ENCODE data around the gene SV2B.

SV2B gene

DNA sequence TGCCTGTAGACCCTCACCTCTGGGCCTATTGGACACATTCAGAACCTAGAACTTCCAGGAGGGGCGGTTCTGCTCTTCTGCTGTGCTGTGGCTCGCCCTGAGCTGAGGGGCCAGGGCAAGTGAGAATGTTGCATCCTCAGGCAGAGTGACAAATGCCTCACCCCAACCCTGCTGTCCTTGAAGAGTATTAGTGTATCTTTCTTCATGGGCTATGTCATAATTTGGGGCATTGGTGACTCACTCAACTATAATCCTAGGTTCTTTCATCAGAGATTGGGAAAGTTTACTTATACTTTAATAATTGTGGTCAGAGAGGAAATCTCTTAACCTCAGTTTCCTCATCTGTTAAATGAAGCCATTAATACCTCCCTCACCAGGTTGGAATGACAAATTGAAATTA is 143.8 kb downstream of the SV2B start:
- no peak for DNase-seq

DNA sequence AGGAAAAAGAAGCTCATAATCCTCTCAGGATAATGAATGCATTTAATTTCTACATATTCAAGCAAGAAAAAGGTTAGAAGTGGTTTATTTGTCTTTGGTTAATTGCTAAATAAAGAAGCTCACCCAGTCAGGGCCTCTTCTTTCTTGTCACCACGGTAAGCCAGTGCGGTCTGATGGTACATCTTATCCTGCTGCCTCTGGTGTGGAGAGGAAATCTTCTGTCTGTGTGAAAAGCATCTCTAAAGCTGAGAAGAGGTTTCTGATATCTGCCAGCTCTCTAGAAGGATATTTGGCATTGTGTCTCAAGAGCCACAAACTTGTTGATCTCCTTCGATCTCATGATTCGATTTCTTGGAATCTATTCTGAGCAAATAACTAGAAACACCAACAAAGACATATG is 144.9 kb downstream of the SV2B start:
- no peak for DNase-seq

DNA sequence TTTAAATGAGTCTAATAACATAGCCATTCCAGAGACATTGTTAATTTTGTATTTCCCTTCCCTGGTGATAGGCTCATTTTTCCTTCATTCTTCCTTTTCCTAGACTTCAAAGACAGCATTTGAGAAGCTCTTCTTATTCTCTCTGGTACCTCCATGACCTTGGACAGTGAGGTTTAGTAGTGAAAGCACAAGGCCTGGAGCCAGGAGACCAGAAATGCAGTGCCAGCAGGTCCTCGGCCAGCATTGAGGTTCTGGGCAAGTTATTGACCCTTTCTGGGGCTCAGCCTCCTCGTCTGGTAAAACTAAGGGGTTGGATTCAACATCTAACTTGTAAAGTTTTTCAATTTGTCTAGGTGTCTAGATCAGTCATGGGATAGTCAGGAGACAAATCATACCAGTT is 146.9 kb downstream of the SV2B start:
- no peak for DNase-seq

DNA sequence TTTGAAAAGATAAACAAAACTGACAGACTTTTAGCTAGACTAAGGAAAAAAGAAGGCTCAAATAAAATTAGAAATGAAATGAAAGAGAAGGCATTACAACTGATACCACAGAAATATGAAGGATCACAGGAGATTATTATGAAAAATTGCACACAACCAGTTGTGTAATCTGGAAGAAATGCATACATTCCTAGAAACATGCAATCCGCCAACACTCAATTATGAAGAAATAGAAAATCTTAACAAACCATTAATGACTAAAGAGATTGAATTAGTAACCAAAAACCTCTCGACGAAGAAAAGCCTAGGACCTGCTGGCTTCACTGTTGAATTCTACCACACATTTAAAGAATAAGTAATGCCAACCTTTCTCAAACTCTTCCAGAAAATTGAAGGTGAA is 149.5 kb downstream of the SV2B start:
- no peak for DNase-seq

DNA sequence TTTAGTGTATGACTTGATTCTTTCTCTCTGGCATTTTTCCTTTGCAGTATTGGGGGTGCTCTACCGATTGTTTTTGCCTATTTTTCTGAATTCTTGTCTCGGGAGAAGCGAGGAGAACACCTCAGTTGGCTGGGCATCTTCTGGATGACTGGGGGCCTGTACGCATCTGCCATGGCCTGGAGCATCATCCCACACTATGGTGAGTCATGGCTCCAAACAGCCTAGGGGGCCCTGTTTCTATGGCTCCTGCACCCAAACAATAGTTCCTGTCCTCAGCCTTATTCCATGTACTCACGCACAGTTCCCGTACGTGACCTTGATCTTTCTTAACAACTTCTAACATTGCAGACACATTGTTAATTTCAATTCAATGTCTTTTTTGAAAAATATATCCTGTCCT is 152.3 kb downstream of the SV2B start:
- no peak for DNase-seq

DNA sequence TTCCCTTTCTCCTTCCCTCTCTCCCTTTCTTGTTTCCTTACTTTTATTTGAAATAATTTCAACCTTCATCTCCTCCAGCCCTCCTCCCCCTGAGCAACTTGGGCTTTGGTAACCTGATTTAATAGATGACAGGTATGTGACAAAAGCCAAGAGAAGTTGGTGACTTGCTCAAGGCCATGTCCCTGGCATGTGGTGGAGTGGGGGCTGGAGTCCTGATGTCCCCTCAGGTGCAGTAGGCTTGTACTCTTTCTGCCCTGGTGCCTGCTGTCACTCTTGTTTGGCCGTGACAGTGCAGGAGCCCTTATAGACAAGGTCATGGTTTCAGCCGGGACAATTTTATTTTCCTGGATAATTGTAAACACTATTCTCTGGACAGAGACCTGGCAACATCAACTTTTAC is 152.7 kb downstream of the SV2B start:
- DNase-seq: no peak

DNA sequence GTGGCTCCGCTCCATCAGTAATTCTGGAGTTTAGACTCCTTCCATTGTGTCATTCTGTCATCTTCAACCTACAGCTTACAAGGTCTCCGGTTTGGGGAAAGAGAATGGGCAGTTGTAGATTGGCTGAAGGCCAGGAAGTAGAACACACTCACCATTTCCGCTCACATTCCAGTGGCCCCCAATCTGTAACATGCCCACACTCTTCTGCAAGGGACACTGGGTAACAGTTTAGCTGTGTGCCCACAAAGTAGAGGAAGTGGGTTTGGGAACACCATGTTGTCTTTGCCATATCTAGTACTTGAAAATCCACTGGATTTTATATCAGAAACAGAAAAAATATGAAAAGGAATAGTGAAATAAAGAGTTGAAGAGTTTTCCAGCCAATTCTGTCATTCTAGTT is 153.5 kb downstream of the SV2B start:
- DNase-seq: no peak

DNA sequence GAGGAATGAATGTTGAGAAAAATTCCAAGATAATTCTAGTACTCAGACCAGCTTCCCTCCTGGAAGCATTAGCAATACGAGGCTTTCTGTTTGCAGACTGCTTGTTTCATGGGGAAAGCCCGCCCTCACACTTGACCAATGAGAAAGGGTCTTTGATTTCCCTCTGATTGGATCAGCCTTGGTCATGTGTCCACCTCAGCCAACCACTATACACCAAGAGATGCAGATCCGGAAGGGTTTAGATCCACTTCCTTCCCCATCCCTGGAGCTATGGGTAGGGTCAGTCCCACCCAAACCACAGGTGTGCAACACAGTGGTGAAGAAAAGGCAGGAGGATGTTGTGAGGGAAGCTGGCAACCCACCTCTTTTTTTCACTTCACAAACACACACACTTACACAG is 154.7 kb downstream of the SV2B start:
- DNase-seq: no peak

DNA sequence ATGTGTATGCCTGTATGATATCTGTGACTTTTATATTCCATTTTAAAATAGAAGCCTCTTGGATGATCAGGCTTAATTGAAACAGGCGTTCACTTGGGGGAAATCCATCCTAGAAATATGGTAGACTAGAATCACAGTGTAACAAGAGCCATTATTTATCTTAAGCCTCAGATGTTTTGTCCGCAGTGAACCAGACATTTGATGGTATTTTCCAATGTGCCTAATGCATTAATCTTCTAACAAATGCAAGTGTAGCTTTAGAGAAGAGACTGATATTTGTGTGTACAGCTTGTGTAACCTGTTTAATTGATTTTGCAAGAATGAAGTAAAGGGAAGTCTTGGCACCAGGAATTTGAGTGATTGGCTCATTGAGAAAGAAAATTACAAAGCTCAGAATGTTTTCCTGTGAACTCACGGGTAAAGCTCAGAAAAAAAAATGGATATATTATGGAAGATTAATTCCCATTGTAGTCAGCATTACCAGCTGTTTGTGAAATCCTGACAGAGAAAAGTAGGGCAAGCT is 155.7 kb downstream of the SV2B start:
- DNase-seq: no peak

DNA sequence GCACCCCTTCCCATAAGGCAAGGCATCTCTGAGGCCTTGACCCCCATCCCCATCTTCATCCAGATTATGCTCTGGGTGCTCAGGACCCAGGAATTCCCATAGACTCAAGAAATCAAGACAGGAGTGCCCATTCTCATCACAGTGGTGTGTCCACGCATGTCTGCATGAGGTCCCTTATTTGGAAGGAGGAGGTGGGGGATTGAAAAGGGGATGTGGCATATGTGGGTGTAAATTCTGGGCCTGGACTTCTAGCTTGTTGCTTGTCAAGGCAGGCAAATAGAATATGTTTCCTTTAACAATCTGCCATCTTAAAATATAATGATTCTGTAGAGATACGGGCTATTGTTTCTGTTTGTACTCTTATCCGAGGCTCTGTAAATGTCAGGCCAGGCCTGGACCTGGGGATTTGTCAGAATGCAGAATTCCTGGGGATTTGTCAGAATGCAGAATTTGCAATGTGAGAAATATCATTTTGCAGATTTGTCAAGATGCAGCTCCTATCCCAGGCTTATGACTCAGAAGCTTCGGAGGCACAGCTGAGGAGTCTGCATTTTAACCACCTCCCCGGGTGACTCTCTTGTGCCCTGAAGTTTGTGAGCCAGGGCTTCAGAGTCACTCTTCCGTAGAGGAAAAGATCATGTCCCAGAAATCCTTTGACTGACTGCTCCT is 157.8 kb downstream of the SV2B start:
- no peak for DNase-seq

DNA sequence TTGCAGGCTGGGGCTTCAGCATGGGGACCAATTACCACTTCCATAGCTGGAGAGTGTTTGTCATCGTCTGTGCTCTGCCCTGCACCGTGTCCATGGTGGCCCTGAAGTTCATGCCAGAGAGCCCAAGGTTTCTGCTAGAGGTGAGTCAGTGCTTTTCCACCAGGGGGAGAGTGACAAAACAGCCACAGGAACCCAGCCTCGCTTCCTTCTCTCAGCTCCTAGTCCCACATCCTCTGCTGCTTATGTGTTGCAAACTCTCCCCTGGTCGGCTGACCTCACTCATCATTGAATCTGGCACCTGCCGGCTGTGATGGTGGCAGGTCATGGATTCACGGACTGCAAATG is 158.3 kb downstream of the SV2B start:
- no peak for DNase-seq

DNA sequence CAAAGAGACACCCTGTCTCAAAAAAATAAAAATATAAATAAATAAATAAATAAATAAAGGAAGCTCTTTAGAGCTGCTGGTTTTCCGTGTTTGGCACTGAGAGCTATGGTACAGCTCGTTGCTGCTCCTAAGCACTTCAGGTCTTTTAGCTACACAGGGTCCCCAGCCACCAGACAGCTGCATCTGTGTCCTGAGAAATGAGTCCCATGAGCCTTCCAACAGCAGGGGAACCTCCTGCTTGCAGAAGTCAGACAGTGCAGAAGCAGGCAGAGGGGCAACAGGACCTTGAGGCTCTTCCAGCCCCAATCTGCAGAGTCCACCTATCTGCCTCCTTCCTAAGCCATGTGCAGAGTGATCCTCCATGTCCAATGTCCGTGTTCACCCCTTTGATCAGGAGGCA is 159.0 kb downstream of the SV2B start:
- DNase-seq: no peak

DNA sequence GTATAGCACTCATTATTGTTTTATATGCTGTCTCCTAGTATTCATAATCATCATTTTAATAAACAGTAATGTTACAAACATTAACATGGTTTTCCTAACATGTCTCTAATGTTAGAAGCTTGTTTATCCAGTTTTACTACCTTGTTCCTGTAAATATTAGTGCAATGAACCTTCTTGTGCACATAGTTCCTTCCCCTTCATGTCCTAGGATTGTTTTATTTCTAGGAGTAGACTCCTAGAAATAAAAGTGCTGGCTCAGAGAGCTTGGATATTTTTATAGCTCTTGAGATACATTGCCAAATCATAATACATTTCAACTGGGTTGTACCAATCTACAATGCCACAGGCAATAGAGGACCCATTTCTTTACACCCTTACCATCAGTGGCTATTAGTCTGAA is 161.3 kb downstream of the SV2B start:
- DNase-seq: no peak

DNA sequence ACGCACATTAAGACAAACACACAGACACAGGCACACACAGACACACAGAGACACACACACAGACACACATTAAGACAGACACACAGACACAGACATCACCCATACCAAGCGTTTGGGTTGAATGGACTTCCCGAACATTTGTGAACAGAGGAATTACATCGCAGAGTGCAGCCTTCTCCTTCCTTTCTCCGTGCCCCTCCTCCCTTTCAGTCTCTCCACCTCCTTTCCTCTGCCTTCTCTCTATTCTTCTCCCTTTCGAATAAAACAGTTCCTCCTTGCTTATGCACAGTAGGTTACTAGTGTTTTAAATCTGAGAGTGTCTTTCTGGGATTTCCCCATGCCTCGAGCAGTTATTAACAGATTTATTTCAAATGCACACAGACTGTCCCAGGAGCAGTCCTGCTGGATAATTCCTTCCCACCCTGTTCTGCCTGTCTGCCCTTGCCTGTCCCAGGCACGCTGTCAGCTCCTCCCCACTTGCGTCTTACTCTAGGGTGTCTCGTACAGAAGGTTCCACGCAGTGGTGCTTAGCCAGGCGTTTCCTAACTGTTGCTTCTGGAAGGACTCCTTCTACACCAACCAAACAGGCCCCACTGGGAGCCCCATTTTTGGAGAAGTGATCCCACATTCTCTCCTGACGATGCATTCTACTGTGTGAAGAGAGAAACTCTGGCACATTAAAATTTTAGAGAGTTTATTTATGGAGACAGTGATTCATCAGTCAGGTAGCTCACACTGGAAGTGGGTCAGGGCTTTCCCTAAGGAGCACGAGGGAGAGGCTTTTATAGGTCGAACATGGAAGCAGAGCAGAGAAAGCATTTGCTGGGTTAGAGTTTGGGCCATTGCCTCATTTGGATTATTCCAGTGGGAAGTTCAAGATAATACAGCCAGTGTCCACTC is 163.8 kb downstream of the SV2B start:
- DNase-seq: no peak

DNA sequence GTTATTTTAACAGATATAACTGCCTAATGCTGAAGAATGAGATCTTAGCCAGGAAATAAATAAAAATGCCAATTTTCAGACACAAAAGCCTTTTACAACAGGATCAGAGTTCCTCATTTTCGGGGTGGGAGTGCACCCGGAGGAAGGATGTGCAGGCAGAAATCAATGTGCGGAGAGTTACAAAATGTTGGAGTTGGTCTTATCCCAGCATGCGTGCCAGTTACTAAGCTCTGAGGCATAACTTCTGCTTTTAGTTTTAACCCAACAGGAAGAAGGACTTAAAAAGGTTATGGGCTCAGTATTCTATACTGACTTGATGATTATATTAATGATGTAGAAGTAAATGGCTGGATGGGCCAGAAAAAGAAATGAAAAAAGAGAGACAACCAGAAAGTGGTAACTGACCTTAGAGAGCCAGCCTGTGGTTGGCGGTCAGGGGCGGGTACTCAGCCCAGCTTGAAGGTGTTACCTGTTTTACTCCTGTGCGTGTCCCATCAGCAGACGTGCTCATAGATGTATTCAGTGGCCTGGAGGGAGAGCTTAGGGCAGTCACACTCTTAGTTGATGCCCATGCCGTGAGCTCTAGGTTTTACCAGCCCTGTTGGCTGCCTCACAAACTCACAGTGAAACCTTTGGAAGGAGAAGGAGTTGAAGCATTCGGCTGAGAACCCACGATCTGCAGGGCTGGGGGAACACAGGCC is 164.7 kb downstream of the SV2B start:
- DNase-seq: no peak

DNA sequence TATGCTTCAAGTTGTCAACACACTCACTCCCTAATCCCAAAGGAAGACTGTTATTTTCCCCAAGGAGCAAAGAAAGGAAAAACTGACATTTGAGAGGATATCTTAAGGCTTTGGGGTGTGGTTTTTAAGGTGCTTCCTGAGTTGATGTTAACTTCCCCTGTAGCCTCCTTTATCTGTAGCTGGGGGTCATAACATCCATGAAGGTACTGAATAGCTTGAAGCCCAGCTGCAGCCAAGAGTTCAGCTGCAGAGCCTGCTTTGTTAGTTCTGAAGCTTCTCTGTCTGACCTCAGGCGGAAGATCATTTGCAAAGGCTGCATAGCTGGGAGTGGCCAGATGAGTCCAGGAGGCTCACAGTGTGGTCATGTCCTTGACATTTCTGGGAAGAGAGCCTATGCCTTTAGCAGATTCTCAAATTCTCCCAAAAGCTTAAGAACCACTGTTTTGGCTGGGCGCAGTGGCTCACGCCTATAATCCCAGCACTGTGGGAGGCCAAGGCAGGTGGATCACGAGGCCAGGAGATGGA is 165.4 kb downstream of the SV2B start:
- DNase-seq: no peak

DNA sequence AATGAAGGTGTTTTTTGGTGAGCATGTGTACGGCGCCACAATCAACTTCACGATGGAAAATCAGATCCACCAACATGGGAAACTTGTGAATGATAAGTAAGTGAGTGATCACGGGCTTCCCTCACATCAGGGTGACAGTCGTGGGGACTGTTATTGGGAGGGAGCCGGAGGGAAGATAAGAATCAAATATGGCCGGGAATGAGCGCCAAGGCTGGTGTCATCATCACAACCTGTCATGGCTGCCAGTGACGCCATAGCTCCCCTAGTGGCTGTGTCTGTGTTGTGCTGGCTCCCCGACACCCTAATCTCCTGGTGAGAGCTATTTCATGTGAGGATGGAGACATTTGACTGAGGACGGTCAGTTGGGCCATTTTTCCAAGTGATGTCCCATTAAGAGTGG is 168.5 kb downstream of the SV2B start:
- no peak for DNase-seq

DNA sequence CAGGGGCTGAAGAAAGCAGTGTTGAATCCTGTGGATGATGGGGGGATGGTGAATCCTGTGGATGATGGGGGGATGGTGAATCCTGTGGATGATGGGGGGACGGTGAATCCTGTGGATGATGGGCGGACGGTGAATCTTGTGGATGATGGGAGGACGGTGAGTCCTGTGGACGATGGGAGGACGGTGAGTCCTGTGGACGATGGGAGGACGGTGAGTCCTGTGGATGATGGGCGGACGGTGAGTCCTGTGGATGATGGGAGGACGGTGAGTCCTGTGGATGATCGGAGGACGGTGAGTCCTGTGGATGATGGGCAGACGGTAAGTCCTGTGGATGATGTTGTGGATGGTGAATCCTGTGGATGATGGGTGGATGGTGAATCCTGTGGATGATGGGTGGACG is 170.7 kb downstream of the SV2B start:
- DNase-seq: no peak

DNA sequence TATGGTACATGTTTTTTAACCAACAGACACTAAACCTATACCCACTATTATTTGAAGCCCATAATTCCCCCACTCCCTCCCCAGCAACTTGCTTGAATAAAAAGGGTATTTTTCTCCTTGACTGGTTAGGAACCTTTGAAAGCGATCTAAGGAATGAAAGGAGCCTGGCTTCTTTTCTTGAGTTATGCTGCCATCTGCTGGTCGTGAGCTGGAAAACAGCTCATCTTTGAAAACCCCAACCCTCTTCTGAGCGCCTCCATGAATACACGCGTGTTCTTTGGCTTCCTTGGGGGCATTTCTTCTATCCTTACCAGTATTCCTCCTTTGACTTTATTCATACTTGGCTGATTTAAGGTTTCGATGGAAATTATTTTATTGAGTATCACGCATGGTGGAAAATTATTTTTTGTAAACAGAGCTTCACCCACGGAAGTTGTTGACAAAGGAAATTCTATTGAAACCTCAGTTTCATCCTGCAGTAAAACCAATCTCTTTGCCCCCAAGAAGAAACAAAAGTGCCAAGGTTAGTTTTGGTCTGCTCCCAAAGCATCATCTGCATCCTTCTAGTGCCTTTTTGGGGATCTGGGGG is 171.6 kb downstream of the SV2B start:
- peak; percentile 57 for DNase-seq

DNA sequence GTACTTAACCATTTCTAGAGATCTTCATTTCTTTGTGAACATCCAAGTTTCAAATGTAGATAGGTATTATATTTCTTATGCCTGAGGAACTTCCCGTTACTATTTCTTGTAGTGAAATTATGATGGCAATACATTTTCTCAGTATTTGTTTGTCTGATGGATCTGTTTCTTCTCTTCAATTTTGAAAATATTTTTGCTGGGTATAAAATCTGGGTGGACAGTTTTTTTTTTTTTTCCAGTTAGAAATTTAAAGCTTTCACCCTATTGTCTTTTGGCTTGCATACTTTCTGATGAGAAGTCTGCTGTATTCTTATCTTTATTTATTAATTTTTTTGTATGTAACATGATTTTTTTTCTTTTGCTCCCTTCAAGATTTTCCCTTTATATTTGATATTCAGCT is 175.8 kb downstream of the SV2B start:
- no peak for DNase-seq

DNA sequence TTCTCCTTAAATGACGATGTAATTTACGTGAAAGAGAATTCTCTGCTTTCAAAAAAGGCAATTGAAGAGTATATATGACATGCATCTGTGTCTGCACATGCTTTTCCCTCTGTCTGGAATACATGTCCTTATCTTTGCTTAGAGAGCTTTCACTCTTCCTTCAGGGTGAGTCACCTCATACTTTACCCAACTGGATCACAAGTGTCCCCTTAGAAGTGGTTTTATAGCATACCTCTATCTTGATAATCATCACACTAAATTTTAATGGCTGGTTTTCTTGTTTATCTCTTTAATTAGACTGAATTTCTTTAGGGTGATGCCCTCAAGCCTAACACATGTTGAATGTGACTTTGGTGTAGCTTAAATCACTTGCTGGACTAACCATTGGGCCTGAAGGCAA is 178.9 kb downstream of the SV2B start:
- no peak for DNase-seq

DNA sequence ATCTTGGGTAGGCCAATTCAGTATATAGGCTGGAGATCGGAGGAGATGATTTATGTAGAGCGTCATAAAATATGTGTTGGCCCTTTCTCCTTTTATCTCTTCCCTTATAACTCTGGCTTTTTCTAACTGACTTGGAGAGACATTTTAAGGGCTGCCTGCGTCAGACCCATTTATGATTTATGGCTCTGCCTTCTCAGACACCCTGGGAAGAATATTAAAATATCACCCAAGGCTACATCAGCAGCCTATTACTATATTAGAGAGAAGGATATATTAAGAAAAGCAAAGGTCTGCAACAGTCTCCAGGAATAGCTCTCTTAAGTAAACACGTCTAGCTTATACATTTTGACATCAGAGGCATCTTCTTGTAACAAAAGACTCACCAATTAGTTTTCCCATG is 179.4 kb downstream of the SV2B start:
- DNase-seq: no peak

DNA sequence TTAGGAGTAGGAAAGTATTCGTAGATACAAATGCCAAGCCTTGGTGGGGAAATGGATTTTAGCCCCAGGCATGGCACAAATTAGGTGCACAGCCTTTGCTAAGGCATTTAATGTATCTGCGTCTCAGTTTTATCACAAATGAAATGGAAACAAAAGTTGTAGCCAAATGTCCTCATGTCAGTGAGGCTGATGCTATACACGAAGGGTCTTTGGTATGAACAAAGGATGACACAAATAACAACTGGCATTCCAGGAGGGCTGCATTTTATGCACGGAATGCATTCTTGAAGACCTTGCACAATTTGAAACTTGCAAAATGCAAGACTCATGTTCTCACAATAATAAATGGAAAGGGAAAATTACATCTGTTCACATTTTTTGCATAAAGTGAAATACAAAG is 181.9 kb downstream of the SV2B start:
- DNase-seq: no peak
